ENCODE results near the gene STX7.

Gene STX7

GRCh38 chr6:132412656-132413498 is 100.0 kb downstream of the STX7 start:
- TF ChIP-seq, protein P1, sequence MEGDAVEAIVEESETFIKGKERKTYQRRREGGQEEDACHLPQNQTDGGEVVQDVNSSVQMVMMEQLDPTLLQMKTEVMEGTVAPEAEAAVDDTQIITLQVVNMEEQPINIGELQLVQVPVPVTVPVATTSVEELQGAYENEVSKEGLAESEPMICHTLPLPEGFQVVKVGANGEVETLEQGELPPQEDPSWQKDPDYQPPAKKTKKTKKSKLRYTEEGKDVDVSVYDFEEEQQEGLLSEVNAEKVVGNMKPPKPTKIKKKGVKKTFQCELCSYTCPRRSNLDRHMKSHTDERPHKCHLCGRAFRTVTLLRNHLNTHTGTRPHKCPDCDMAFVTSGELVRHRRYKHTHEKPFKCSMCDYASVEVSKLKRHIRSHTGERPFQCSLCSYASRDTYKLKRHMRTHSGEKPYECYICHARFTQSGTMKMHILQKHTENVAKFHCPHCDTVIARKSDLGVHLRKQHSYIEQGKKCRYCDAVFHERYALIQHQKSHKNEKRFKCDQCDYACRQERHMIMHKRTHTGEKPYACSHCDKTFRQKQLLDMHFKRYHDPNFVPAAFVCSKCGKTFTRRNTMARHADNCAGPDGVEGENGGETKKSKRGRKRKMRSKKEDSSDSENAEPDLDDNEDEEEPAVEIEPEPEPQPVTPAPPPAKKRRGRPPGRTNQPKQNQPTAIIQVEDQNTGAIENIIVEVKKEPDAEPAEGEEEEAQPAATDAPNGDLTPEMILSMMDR (conservative IDR thresholded peaks at IDR 0.05; ENCODE audit: low read depth, low read length), result no peak
- peak; percentile 46 for DNase-seq (ENCODE audit: low read depth)

GRCh38 chr6:132411296-132411695 is 101.6 kb downstream of the STX7 start:
- TF ChIP-seq, protein P1 (conservative IDR thresholded peaks at IDR 0.05; ENCODE audit: low read depth, low read length), result no peak
- H3K4me3 ChIP-seq (ENCODE audit: low read depth, low read length), result no peak overlapping the region
- DNase-seq (ENCODE audit: low read depth), result no peak

More at GRCh38 chr6:132412656-132413498, 100.0 kb downstream of the STX7 start:
- H3K4me3 ChIP-seq (ENCODE audit: low read depth, low read length), result no peak overlapping the region

DNA sequence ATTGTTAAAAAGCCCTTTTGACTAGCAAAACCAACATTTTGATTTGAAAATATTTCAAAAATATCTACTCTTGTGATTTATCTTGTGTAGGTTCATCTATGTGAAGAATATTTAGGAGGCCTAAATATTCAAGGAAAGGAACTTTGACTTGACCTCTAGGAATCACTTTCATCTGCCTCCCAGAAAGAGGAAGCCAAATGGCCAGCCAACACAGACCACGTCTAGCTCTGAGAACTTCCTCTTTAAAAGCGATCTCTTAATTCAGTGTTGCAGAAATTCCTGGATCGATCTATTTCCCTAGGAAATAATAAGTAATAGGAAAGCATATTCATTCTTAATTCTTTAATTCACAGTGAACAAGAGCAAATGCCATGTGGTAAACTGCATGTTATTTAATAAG is 102.1 kb downstream of the STX7 start:
- no peak for DNase-seq (ENCODE audit: low read depth)
- H3K4me3 ChIP-seq (ENCODE audit: low read depth, low read length), result no peak overlapping the region
- TF ChIP-seq, protein P1 (conservative IDR thresholded peaks at IDR 0.05; ENCODE audit: low read depth, low read length), result no peak

GRCh38 chr6:132405143-132405915 is 107.6 kb downstream of the STX7 start:
- TF ChIP-seq, protein P1 (conservative IDR thresholded peaks at IDR 0.05; ENCODE audit: low read depth, low read length), result no peak
- DNase-seq (ENCODE audit: low read depth), result peak; percentile 54
- no peak overlapping the region for H3K4me3 ChIP-seq (ENCODE audit: low read depth, low read length)

GRCh38 chr6:132404736-132405135 is 108.2 kb downstream of the STX7 start:
- peak; percentile 59 for DNase-seq (ENCODE audit: low read depth)
- TF ChIP-seq, protein P1 (conservative IDR thresholded peaks at IDR 0.05; ENCODE audit: low read depth, low read length), result no peak
- H3K4me3 ChIP-seq (ENCODE audit: low read depth, low read length), result no peak overlapping the region

- no peak overlapping the region for H3K4me3 ChIP-seq (ENCODE audit: low read depth, low read length)
- TF ChIP-seq, protein P1 (conservative IDR thresholded peaks at IDR 0.05; ENCODE audit: low read depth, low read length), result no peak
- no peak for DNase-seq (ENCODE audit: low read depth)
These were observed 108.6 kb downstream of the STX7 start for GRCh38 chr6:132404330-132404729.
